Upper lobe of left lung (tissue), 6 donors: ENCODE data around the gene NME7. TPM values are rescaled to one million over a fixed set of nuclear protein-coding genes. Genes with fewer than 3 reads are reported as not detected.

Experiments
- ATAC-seq, 2 donors: fragments of 200-7000 bp; cut with Tn5 transposase; one replicate each; pipeline ENCODE4 v1.9.1; 2022; ENCODE audit warnings: mild to moderate bottlenecking in 2 of 2, moderate library complexity in 2 of 2; ENCODE audit not compliant: low FRiP score in 2 of 2
- DNase-seq, 2 donors: peaks; one replicate each; pipeline ENCODE4 v3.0.0-alpha.2; 2019 to 2020
- H3K27ac ChIP-seq, 4 donors: fragments of 200-600 bp; sonication (generic); one replicate each; pipeline ENCODE4 v1.5.1; 2016 to 2019
- H3K27me3 ChIP-seq, 4 donors: fragments of 200-600 bp; sonication (generic); one replicate each; pipeline ENCODE4 v1.5.1; 2017 to 2019
- H3K36me3 ChIP-seq, 4 donors: fragments of 200-600 bp; sonication (generic); one replicate each; pipeline ENCODE4 v1.5.1; 2016 to 2019
- H3K4me1 ChIP-seq, 4 donors: fragments of 200-600 bp; sonication (generic); one replicate each; pipeline ENCODE4 v1.5.1; 2018 to 2019
- H3K4me3 ChIP-seq, 4 donors: fragments of 200-600 bp; sonication (generic); one replicate each; pipeline ENCODE4 v1.5.1; 2017 to 2019; ENCODE audit warnings: mild to moderate bottlenecking in 2 of 4, moderate library complexity in 1 of 4
- H3K9me3 ChIP-seq, 4 donors: fragments of 200-600 bp; sonication (generic); one replicate each; pipeline ENCODE4 v1.5.1; 2018 to 2019
- CTCF ChIP-seq, 6 experiments: fragments of 450-650 bp in 4 of 6; fragments of 200-600 bp in 2 of 6; sonication (generic) in 2 of 6; IDR thresholded peaks; one replicate each; pipeline ENCODE4 v1.5.1; 2016 to 2019; ENCODE audit warnings: antibody characterized with exemption in 6 of 6
- EP300 ChIP-seq, 4 donors: sonication (generic); formaldehyde crosslinking; IDR thresholded peaks; one replicate each; pipeline ENCODE4 v1.5.1; 2017; ENCODE audit warnings: antibody characterized with exemption in 4 of 4, control low read depth in 2 of 4
- POLR2A ChIP-seq, 4 donors: fragments of 450-650 bp; IDR thresholded peaks; one replicate each; pipeline ENCODE4 v1.5.1; 2016 to 2017; ENCODE audit warnings: antibody characterized with exemption in 4 of 4, mild to moderate bottlenecking in 2 of 4
- POLR2AphosphoS5 ChIP-seq, 2 donors: sonication (generic); formaldehyde crosslinking; IDR thresholded peaks; one replicate each; pipeline ENCODE4 v1.5.1; 2017; ENCODE audit warnings: antibody characterized with exemption in 2 of 2
- WGBS, 2 donors: methylation state at CpG; one replicate each; pipeline ENCODE4 v1.1.5; 2017 to 2018; 5-methylcytosine and 5-hydroxymethylcytosine counted together
- total RNA-seq, 6 donors: library from RNA; depleted of rRNA in 4 of 6; stranded (reverse); fragments of >200 nt in 4 of 6; gene quantifications; one replicate each; pipeline versions ENCODE4 v1.1.0 to v1.2.1, GENCODE V29; 2016 to 2021
- donor health status: DM: no; HTN: no; CAD: no; lungs with moderate emphysema.
- donor health status: DM: no; HTN: yes; CAD: no; lungs with severe emphysema.

The NME7 gene
- total RNA-seq, 6 donors from 2014 or later = 9.8 to 24.1 (median 12.1) TPM

DNA sequence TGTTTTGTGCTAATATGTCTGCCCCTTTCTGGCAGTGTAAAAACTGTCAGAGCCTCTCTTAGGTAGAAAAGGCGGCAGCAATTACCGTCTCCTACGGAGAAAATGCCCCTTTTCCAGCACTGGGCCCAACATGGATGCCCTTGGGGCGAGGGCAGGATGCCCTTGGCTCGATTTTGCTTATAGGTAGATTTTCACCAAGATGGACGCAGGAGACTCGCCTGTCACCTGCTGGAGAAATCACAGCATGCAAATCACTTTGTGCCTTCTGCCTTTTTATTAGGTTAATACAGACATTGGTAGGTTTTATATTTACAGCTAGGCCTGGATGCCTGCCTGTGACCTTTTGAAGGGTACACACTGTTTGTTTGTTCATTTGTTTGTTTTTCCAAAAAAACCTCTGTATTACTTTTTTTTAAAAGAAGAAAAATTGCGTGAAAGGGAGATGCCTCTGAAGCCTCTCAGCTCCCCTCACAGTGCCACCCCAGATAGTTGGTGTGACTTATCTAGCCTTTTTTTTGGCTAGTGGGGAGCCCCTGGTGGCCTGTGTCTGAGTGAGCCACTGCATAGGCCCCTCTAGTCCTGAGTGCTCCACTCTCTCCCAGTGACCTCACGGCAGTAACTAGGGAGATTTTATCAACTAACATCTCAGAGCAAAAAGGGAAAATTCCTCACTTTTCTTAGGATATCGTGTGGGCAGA, 258.6 kb downstream of the NME7 start:
- Histone ChIP-seq H3K4me1 (peaks cover 25 to 49% (median 47%) of the 10 kb centered on the region in 4 donors), H3K27me3 (peaks cover 0 to 4% (median 0%) of the 10 kb centered on the region in 4 donors), H3K9me3 (no peaks in the 10 kb centered on the region), H3K36me3 (peaks cover 0 to 12% (median 5%) of the 10 kb centered on the region in 4 donors), H3K27ac (peak overlapping the region; percentile 86 to 95 (median 92)), H3K4me3 (peak overlapping the region in 3 of 4 donors; percentile 65 to 87 (median 81))
- WGBS, 2 donors = 63 to 68% methylated on average over 10 of the region's 10 CpGs
- DNase-seq (peak in 1 of 2 donors; percentile 68), ATAC-seq (peak in 1 of 2 donors; percentile 40)
- TF ChIP-seq POLR2AphosphoS5 (IDR thresholded peaks at IDR 0.05) = no peak
- peak in 2 of 6 experiments; percentile 24 to 39 for TF ChIP-seq CTCF (IDR thresholded peaks at IDR 0.05)

GRCh38 chr1:169108223-169108622, 259.4 kb downstream of the NME7 start:
- H3K36me3 ChIP-seq = peaks cover 0 to 10% (median 0%) of the 10 kb centered on the region in 4 donors
- DNase-seq (no peak), ATAC-seq (no peak)
- H3K9me3 ChIP-seq = no peaks in the 10 kb centered on the region
- peak overlapping the region; percentile 86 to 95 (median 92) for H3K27ac ChIP-seq
- H3K4me1 ChIP-seq = peaks cover 25 to 50% (median 46%) of the 10 kb centered on the region in 4 donors
- TF ChIP-seq CTCF (IDR thresholded peaks at IDR 0.05) (no peak), POLR2AphosphoS5 (IDR thresholded peaks at IDR 0.05) (no peak), EP300 (IDR thresholded peaks at IDR 0.05) (no peak), POLR2A (IDR thresholded peaks at IDR 0.05) (no peak)
- H3K4me3 ChIP-seq = peak overlapping the region in 3 of 4 donors; percentile 65 to 87 (median 81)
- 39 to 41% methylated on average over 2 of the region's 2 CpGs for WGBS, 2 donors
- H3K27me3 ChIP-seq = peaks cover 0 to 4% (median 0%) of the 10 kb centered on the region in 4 donors

- ATAC-seq (no peak), DNase-seq (peak in 1 of 2 donors; percentile 28)
- peaks cover 0 to 4% (median 0%) of the 10 kb centered on the region in 4 donors for H3K27me3 ChIP-seq
Measured at GRCh38 chr1:169107603-169108208, 259.9 kb downstream of the NME7 start.

GRCh38 chr1:169106921-169107602, 260.5 kb downstream of the NME7 start:
- 2 to 4% methylated on average over 20 to 34 of the region's 41 CpGs for WGBS, 2 donors
- DNase-seq = no peak

More at GRCh38 chr1:169107603-169108208, 259.9 kb downstream of the NME7 start:
- WGBS, 2 donors = 24 to 28% methylated on average over 9 of the region's 9 CpGs
- Histone ChIP-seq H3K9me3 (no peaks in the 10 kb centered on the region), H3K4me3 (peak overlapping the region; percentile 65 to 87 (median 74)), H3K4me1 (peaks cover 27 to 49% (median 45%) of the 10 kb centered on the region in 4 donors), H3K36me3 (peaks cover 0 to 6% (median 0%) of the 10 kb centered on the region in 4 donors), H3K27ac (peak overlapping the region; percentile 86 to 95 (median 92))
- TF ChIP-seq POLR2AphosphoS5 (IDR thresholded peaks at IDR 0.05) (peak in 1 of 2 donors; percentile 25), EP300 (IDR thresholded peaks at IDR 0.05) (no peak)

More at GRCh38 chr1:169106921-169107602, 260.5 kb downstream of the NME7 start:
- Histone ChIP-seq H3K36me3 (no peaks in the 10 kb centered on the region), H3K4me1 (peaks cover 26 to 44% (median 41%) of the 10 kb centered on the region in 4 donors), H3K9me3 (no peaks in the 10 kb centered on the region), H3K27me3 (peaks cover 0 to 4% (median 0%) of the 10 kb centered on the region in 4 donors), H3K4me3 (peak overlapping the region; percentile 65 to 87 (median 74)), H3K27ac (peak overlapping the region; percentile 86 to 95 (median 92))
- TF ChIP-seq EP300 (IDR thresholded peaks at IDR 0.05) (no peak), POLR2AphosphoS5 (IDR thresholded peaks at IDR 0.05) (no peak), CTCF (IDR thresholded peaks at IDR 0.05) (no peak), POLR2A (IDR thresholded peaks at IDR 0.05) (no peak)
- peak in 1 of 2 donors; percentile 4 for ATAC-seq
